ENCODE results near the gene TMEM134.

The TMEM134 gene

DNA sequence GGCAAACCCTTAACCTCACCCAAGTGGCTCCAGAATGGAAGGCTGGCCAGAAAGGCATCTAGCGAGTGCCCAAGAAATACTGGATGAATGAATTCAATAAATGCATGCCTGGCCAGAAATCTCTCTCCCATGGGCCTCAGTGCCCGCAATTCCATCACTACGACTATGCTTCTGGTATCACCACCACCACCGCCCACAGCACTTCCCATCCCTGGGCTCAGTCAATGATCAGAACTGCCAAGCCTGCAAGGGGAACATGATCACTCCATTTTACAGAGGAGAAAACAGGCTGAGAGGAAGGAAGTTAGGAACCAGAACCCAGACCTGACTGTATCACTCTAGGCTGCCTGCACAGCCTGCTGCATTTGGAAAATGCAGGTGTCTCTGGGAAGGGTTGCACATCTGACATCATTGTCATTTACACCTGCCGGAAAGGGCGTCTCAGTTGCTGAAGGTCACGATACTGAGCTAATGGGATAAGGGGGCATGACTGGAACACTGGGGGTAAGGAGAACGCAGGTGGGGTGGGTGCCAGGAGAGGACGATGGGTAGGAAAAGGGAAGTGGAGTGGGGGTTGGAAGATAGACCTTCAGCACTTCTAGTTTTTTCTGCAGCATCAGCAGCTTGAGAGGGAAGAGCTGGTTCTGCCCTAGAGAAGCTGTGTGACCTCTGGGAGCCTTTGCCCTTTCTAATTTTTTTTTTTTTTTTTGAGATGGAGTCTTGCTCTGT, 19.8 kb downstream of the TMEM134 start:
- TF ChIP-seq, protein P1, sequence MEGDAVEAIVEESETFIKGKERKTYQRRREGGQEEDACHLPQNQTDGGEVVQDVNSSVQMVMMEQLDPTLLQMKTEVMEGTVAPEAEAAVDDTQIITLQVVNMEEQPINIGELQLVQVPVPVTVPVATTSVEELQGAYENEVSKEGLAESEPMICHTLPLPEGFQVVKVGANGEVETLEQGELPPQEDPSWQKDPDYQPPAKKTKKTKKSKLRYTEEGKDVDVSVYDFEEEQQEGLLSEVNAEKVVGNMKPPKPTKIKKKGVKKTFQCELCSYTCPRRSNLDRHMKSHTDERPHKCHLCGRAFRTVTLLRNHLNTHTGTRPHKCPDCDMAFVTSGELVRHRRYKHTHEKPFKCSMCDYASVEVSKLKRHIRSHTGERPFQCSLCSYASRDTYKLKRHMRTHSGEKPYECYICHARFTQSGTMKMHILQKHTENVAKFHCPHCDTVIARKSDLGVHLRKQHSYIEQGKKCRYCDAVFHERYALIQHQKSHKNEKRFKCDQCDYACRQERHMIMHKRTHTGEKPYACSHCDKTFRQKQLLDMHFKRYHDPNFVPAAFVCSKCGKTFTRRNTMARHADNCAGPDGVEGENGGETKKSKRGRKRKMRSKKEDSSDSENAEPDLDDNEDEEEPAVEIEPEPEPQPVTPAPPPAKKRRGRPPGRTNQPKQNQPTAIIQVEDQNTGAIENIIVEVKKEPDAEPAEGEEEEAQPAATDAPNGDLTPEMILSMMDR (conservative IDR thresholded peaks at IDR 0.05; ENCODE audit: low read length) = no peak
- no peak overlapping the region for H3K4me3 ChIP-seq (ENCODE audit: low read length)
- no peak for DNase-seq (ENCODE audit: low read depth)

DNA sequence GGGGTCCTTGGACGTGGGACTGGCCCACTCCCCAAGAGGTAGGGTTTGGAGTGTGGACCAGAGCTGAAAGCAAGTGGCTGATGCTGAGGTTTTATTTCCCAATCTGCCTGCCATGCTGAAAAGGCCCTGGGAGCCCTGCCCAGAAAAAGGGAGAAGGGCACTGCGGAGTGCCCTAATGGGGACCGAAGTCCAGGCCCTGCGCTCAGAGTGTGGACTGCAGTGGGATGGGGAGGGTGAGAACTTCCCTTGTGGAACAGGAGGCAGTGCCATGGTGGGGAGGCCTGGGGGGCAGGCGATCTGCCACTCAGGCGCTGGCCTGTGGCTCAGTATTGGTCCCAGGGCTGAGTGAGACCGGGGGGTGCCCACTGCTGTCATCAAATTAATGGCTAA, 20.8 kb downstream of the TMEM134 start:
- TF ChIP-seq, protein P1 (conservative IDR thresholded peaks at IDR 0.05; ENCODE audit: low read length) = no peak
- H3K4me3 ChIP-seq (ENCODE audit: low read length) = no peak overlapping the region
- no peak for DNase-seq (ENCODE audit: low read depth)

DNA sequence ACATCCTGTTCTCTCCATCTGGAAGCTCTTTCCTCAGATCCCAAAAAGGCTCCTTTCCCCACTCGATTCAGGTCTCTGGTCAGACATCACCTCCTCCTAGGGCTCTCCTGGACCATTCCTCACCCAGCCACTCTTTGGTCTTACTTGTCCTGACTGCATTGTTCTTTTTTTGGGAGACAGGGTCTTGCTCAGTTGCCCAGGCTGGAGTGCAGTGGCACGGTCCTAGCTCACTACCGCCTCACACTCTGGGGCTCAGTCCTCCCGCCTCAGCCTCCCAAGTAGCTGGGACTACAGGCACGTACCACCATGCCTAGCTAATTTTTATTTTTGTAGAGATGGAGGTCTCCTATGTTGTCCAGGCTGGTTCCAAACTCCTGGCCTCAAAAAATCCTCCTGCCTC, 23.5 kb downstream of the TMEM134 start:
- no peak for DNase-seq (ENCODE audit: low read depth)
- H3K4me3 ChIP-seq (ENCODE audit: low read length) = no peak overlapping the region
- TF ChIP-seq, protein P1 (conservative IDR thresholded peaks at IDR 0.05; ENCODE audit: low read length) = no peak

DNA sequence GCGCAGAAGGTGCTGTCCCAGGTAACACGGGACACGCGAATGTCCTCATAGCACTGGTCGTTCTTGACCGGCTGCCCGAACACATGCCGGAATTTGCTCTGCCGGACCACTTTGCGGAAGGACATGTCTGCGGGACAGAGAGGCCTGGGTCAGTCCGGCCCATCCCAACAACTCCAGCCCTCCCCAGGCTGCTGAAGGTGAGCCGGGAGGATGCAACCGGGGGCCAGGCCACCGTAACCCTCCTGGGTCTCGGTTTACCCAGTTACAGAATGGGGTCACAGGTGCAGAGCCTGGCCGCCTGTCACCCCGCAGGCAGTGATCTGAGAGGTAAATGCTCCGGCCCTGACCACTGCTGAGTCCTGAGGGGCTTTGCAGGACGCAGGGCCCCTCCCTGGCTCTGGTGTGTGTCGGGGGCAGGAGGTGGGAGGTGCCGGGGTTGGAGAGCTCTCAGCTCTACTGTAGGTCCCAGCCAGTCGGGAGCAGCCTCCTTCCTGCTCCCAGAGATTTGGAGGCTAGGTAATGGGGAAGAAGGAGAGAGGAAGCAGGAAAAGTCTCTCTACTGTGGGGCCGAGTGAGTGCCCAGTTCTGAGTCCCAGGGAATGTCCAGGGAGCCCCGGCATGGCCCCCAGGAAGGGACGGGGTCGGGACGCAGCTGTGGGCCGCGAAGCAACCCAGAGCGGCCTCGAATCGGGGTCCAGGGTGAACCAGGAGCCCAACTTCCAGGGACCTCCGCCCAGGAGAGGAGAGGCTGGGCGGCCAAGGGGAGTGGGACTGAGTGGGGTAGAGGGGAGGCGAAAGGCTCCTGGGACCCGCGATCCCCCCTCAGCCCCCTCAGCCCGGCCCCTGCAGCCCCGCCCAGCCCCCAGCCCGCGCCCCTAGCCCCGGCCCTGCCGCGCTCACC, 26.3 kb downstream of the TMEM134 start:
- TF ChIP-seq, protein P1 (conservative IDR thresholded peaks at IDR 0.05; ENCODE audit: low read length) = no peak
- DNase-seq (ENCODE audit: low read depth) = no peak
- peak overlapping the region; percentile 82 for H3K4me3 ChIP-seq (ENCODE audit: low read length)

DNA sequence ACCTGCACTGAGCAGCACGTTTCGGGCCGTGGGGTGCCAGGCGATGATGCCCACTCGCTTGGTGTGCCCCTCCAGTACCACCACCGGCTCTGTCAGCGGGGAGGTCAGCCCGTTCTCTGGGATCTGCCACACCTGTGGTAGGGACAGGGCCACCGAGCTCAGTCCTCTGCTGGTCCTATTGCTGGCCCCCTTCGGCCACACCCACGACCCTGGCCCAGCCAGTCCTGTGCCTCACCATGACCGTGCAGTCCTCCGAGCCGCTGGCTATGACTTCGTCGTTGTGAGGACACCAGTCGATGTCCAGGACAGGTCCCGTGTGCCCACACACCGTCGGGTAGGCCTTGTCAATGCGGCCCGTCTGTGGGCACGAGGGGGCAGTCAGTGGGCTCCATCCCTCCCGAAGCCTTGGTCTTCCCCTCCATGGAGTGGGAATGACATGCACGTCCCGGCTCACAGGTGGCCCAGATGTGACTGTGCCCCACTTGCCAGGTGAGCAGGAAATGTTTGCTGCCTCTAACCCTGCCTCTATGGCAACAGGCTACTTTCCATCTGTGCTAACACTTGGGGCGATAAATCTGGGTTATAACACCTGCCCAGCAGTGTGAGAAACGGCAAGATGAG, 27.2 kb downstream of the TMEM134 start:
- no peak for DNase-seq (ENCODE audit: low read depth)
- H3K4me3 ChIP-seq (ENCODE audit: low read length) = peak overlapping the region; percentile 82; the same call in 1 of the 2 replicates
- TF ChIP-seq, protein P1 (conservative IDR thresholded peaks at IDR 0.05; ENCODE audit: low read length) = no peak

DNA sequence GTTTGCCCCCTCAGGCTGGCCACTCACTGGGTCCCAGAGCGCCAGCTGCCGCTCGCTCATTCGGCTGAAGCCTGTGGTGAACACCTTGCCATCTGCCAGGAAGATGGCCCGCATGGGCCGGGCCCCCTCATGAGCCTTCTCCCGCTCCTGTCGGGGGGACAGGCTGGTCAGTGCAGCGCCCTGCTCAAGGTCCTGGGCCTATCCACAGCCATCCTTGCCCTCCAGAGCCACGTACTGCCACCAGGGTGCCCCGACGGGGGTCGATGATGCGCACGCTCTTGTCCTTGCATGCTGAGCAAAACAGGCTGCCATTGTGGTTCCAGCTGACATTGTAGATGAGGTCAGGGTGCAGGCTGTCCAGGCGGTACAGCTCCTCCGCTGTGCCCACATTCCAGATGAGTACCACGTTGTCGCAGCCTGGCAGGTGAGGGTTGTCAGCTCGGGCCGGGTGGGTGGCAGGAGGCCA, 27.9 kb downstream of the TMEM134 start:
- TF ChIP-seq, protein P1 (conservative IDR thresholded peaks at IDR 0.05; ENCODE audit: low read length) = no peak
- DNase-seq (ENCODE audit: low read depth) = no peak
- H3K4me3 ChIP-seq (ENCODE audit: low read length) = no peak overlapping the region

Measured in AG10803 (cell line).